HEK293 (cell line): Measurements from ENCODE around the gene AGFG1.

Experiments used
- CTCF ChIA-PET: fragments of 350-600 bp; formaldehyde crosslinking; extraction: SDS; loops from one replicate; lab custom pipeline; 2021; ENCODE audit warnings: antibody characterized with exemption; lab: Yijun Ruan, JAX
- POLR2A ChIA-PET: fragments of 300-600 bp; formaldehyde crosslinking; extraction: SDS; loops from one replicate; lab custom pipeline; 2020; ENCODE audit warnings: antibody characterized with exemption, inconsistent platforms; lab: Yijun Ruan, JAX
- H3K27ac ChIP-seq: fragments of 200-500 bp; sonication (Bioruptor generic); 2 replicates; pipeline ENCODE4 v1.5.1; 2014; ENCODE audit warnings: low read depth, low read length, control low read depth, inconsistent platforms; ENCODE audit errors: extremely low read depth
- H3K36me3 ChIP-seq, 2 experiments: fragments of 200-500 bp in 1 of 2; sonication (Bioruptor generic) in 1 of 2; 1 replicate in 1 of 2; 2 replicates in 1 of 2; pipeline ENCODE4 v1.5.1; 2014 to 2017; ENCODE audit warnings: inconsistent platforms in 2 of 2, low read length in 2 of 2; ENCODE audit not compliant: control insufficient read depth in 2 of 2, insufficient read depth in 1 of 2
- H3K4me1 ChIP-seq: fragments of 200-500 bp; sonication (Bioruptor generic); 2 replicates; pipeline ENCODE4 v1.5.1; 2014; ENCODE audit warnings: mild to moderate bottlenecking, low read length, inconsistent platforms; ENCODE audit not compliant: control insufficient read depth, insufficient read depth
- H3K4me3 ChIP-seq: 2 replicates; pipeline ENCODE4 v1.5.1; 2011; ENCODE audit warnings: low read depth, mild to moderate bottlenecking, control low read depth, low read length, moderate library complexity
- H3K9me3 ChIP-seq: fragments of 200-500 bp; sonication (Bioruptor generic); 2 replicates; pipeline ENCODE4 v1.5.1; 2014; ENCODE audit warnings: low read depth, low read length, inconsistent platforms; ENCODE audit not compliant: control insufficient read depth, insufficient read depth
- KLF17 ChIP-seq: fragments of 450-650 bp; formaldehyde crosslinking; IDR thresholded peaks from 2 replicates; pipeline ENCODE4 v1.5.1; 2016; ENCODE audit warnings: missing biosample characterization, missing genetic modification characterization
- SCRT2 ChIP-seq: fragments of 450-650 bp; formaldehyde crosslinking; IDR thresholded peaks from 2 replicates; pipeline ENCODE4 v1.5.1; 2016; ENCODE audit warnings: missing biosample characterization, missing genetic modification characterization
- YY1 ChIP-seq: fragments of 450-650 bp; formaldehyde crosslinking; IDR thresholded peaks from 2 replicates; pipeline ENCODE4 v1.5.1; 2018; ENCODE audit warnings: missing biosample characterization, missing genetic modification characterization
- ZNF146 ChIP-seq: fragments of 450-650 bp; formaldehyde crosslinking; IDR thresholded peaks from 2 replicates; pipeline ENCODE4 v1.5.1; 2016; ENCODE audit warnings: missing biosample characterization, missing genetic modification characterization
- ZNF544 ChIP-seq: fragments of 450-650 bp; formaldehyde crosslinking; IDR thresholded peaks from 2 replicates; pipeline ENCODE4 v1.5.0; 2017; ENCODE audit warnings: missing biosample characterization, missing genetic modification characterization
- ZNF623 ChIP-seq: fragments of 450-650 bp; formaldehyde crosslinking; IDR thresholded peaks from 2 replicates; pipeline ENCODE4 v1.5.1; 2016; ENCODE audit warnings: missing biosample characterization, missing genetic modification characterization
- ZNF664 ChIP-seq: fragments of 450-650 bp; formaldehyde crosslinking; IDR thresholded peaks from 2 replicates; pipeline ENCODE4 v1.5.1; 2016; ENCODE audit warnings: missing biosample characterization, missing genetic modification characterization
- ZNF76 ChIP-seq: fragments of 450-650 bp; formaldehyde crosslinking; IDR thresholded peaks from 2 replicates; pipeline ENCODE4; 2016; ENCODE audit warnings: low read depth, missing biosample characterization, missing genetic modification characterization, borderline replicate concordance
- ZNF768 ChIP-seq: fragments of 450-650 bp; formaldehyde crosslinking; IDR thresholded peaks from 2 replicates; pipeline ENCODE4 v1.5.1; 2018; ENCODE audit warnings: missing biosample characterization, mild to moderate bottlenecking, missing genetic modification characterization
- ZSCAN30 ChIP-seq: fragments of 450-650 bp; IDR thresholded peaks from 2 replicates; pipeline ENCODE4 v1.5.1; 2018; ENCODE audit warnings: missing biosample characterization, mild to moderate bottlenecking, missing genetic modification characterization, moderate library complexity
- TF ChIP-seq, protein P1 (sequence below): fragments of 450-650 bp; formaldehyde crosslinking; IDR thresholded peaks from 2 replicates; pipeline ENCODE4 v1.5.1; 2016; ENCODE audit warnings: missing biosample characterization, missing genetic modification characterization
- TF ChIP-seq, protein P2 (sequence below): fragments of 450-650 bp; formaldehyde crosslinking; IDR thresholded peaks from 2 replicates; pipeline ENCODE4 v1.5.1; 2016; ENCODE audit warnings: missing biosample characterization, missing genetic modification characterization
- TF ChIP-seq, protein P3 (sequence below): sonication (generic); formaldehyde crosslinking; IDR thresholded peaks from 2 replicates; pipeline ENCODE4 v1.8.1; 2022; ENCODE audit warnings: mild to moderate bottlenecking, moderate library complexity, missing genetic modification reagents
- TF ChIP-seq, protein P4 (sequence below): fragments of 450-650 bp; formaldehyde crosslinking; IDR thresholded peaks from 2 replicates; pipeline ENCODE4 v1.5.1; 2016; ENCODE audit warnings: missing biosample characterization, missing genetic modification characterization
- TF ChIP-seq, protein P5 (sequence below): fragments of 450-650 bp; formaldehyde crosslinking; IDR thresholded peaks from 2 replicates; pipeline ENCODE4 v1.5.1; 2016; ENCODE audit warnings: missing biosample characterization, missing genetic modification characterization

The AGFG1 gene

DNA sequence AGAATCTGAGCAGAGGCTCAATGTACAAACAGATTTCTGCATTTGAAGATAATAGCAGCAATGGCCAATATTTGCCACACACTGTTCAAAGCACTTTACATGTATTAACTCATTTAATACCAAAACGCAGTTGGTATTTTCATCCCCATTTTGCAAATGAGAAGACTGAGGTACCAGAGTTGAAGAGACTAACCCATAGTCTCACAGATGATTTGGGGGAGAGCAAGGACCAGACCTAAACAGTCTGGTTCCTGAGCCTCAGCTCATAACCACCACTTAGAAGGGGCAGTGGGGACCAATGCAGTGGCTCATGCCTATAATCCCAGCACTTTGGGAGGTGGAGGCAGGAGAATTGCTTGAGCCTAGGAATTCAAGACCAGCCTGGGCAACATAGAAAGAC, 18.1 kb upstream of the AGFG1 start:
- CTCF ChIA-PET: interaction anchor here (1.2 to 1.5 kb wide), 2 partner anchors 18 to 313 kb away, joined by 3 to 5 read pairs; no protein-coding TSS in a partner anchor
- Histone ChIP-seq H3K4me1 (no peaks in the 10 kb centered on the region), H3K4me3 (no peak overlapping the region), H3K27ac (no peak overlapping the region), H3K36me3 (no peaks in the 10 kb centered on the region), H3K9me3 (no peaks in the 10 kb centered on the region)
- POLR2A ChIA-PET: no interaction called here
- TF ChIP-seq ZNF664 (tag by site-specific recombination): no peak
- TF ChIP-seq, protein P1, sequence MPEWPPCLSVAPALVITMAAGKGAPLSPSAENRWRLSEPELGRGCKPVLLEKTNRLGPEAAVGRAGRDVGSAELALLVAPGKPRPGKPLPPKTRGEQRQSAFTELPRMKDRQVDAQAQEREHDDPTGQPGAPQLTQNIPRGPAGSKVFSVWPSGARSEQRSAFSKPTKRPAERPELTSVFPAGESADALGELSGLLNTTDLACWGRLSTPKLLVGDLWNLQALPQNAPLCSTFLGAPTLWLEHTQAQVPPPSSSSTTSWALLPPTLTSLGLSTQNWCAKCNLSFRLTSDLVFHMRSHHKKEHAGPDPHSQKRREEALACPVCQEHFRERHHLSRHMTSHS (tag by site-specific recombination): no peak

DNA sequence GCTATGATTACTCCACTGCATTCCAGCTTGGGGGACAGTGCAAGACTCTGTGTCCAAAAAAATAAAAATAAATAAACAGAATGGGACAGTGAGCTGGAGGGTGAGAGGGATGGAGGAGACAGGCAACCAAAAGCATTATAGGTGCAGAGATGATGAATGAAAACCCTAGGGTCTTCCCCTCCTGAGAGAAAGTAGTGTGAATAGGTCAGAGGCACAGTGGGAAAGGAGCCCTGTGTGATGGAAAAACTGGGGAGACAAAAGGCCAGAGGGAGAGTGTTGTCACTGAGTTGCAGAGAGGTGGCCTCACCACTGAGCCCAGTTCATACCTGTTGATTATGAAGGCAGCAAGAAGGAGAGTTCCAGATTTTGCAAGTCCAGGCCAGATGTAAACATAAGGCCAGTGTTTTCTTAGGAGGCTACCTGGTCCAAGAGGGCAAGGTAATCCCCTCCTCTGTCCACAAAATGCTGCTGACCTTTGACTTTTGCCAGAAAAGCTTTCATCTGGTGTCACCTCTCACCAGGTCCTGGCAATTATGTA, 17.6 kb upstream of the AGFG1 start:
- Histone ChIP-seq H3K4me3 (no peak overlapping the region), H3K27ac (no peak overlapping the region)
- CTCF ChIA-PET: interaction anchor here (1.2 to 1.5 kb wide), 2 partner anchors 17 to 312 kb away, joined by 3 to 5 read pairs; no protein-coding TSS in a partner anchor

DNA sequence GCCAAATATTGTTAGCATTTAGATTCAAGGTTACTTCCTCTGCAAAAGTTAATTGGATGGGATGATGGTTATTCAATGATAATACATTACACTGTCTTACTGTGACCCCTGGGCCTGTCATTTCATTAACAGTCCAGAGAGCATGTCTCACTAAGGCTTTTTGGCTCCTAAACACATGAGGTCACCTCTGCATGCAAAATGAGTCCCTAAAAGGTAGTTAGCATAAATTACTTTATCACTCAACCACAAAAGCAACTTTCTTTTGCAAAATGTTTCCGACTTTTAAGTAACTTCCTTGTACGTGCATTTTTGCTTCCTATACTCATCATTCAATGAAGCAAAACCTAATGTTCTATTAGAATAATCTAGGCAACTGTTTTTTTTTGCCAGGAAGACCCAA, 16.8 kb upstream of the AGFG1 start:
- TF ChIP-seq, protein P2, sequence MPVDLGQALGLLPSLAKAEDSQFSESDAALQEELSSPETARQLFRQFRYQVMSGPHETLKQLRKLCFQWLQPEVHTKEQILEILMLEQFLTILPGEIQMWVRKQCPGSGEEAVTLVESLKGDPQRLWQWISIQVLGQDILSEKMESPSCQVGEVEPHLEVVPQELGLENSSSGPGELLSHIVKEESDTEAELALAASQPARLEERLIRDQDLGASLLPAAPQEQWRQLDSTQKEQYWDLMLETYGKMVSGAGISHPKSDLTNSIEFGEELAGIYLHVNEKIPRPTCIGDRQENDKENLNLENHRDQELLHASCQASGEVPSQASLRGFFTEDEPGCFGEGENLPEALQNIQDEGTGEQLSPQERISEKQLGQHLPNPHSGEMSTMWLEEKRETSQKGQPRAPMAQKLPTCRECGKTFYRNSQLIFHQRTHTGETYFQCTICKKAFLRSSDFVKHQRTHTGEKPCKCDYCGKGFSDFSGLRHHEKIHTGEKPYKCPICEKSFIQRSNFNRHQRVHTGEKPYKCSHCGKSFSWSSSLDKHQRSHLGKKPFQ (tag by site-specific recombination): no peak
- TF ChIP-seq ZSCAN30 (tag by site-specific recombination): no peak
- no peak for TF ChIP-seq ZNF76
- no peak for TF ChIP-seq ZNF146 (tag by site-specific recombination)
- TF ChIP-seq ZNF623 (tag by site-specific recombination): no peak
- no peak for TF ChIP-seq KLF17 (tag by site-specific recombination)

More for the DNA sequence above, 17.6 kb upstream of the AGFG1 start:
- POLR2A ChIA-PET: no interaction called here
- no peaks in the 10 kb centered on the region for H3K9me3 ChIP-seq
- no peaks in the 10 kb centered on the region for H3K36me3 ChIP-seq
- no peaks in the 10 kb centered on the region for H3K4me1 ChIP-seq
- TF ChIP-seq, protein P3, sequence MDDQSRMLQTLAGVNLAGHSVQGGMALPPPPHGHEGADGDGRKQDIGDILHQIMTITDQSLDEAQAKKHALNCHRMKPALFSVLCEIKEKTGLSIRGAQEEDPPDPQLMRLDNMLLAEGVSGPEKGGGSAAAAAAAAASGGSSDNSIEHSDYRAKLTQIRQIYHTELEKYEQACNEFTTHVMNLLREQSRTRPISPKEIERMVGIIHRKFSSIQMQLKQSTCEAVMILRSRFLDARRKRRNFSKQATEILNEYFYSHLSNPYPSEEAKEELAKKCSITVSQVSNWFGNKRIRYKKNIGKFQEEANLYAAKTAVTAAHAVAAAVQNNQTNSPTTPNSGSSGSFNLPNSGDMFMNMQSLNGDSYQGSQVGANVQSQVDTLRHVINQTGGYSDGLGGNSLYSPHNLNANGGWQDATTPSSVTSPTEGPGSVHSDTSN (CRISPR knock-in tag): no peak
- TF ChIP-seq YY1 (tag by site-specific recombination): no peak
- TF ChIP-seq ZNF76: no peak
- TF ChIP-seq ZNF544 (tag by site-specific recombination): no peak
- TF ChIP-seq SCRT2 (tag by site-specific recombination): peak; percentile 85
- TF ChIP-seq, all 188 proteins: peak for 1

DNA sequence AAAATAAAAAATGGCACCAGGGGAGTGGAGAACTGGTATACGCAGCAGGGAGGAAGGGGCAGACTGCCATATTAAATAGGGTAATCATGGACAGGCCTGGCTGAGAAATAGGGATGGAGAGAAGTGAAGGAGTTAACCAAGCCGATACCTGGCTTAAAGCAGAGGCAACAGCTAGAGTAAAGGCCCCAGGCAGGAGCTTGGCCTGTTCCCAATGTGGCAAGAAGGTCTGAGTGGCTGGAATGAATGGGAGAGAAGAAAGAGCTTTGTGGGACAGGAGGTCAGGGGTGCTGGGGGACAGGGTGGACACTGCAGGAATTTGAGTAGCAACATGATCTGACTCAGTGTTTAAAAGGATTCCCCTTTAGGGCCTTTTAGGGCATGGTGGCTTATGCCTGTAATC, 15.9 kb upstream of the AGFG1 start:
- Histone ChIP-seq H3K4me1 (peaks cover 8% of the 10 kb centered on the region), H3K9me3 (no peaks in the 10 kb centered on the region), H3K4me3 (no peak overlapping the region), H3K36me3 (no peaks in the 10 kb centered on the region), H3K27ac (no peak overlapping the region)
- POLR2A ChIA-PET: interaction anchor here (0.6 kb wide), 1 partner anchor 11 kb away, joined by 5 read pairs; no protein-coding TSS in a partner anchor
- TF ChIP-seq ZNF768 (tag by site-specific recombination): no peak
- TF ChIP-seq, protein P4, sequence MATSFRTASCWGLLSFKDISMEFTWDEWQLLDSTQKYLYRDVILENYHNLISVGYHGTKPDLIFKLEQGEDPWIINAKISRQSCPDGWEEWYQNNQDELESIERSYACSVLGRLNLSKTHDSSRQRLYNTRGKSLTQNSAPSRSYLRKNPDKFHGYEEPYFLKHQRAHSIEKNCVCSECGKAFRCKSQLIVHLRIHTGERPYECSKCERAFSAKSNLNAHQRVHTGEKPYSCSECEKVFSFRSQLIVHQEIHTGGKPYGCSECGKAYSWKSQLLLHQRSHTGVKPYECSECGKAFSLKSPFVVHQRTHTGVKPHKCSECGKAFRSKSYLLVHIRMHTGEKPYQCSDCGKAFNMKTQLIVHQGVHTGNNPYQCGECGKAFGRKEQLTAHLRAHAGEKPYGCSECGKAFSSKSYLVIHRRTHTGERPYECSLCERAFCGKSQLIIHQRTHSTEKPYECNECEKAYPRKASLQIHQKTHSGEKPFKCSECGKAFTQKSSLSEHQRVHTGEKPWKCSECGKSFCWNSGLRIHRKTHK (tag by site-specific recombination): no peak
- TF ChIP-seq, protein P5, sequence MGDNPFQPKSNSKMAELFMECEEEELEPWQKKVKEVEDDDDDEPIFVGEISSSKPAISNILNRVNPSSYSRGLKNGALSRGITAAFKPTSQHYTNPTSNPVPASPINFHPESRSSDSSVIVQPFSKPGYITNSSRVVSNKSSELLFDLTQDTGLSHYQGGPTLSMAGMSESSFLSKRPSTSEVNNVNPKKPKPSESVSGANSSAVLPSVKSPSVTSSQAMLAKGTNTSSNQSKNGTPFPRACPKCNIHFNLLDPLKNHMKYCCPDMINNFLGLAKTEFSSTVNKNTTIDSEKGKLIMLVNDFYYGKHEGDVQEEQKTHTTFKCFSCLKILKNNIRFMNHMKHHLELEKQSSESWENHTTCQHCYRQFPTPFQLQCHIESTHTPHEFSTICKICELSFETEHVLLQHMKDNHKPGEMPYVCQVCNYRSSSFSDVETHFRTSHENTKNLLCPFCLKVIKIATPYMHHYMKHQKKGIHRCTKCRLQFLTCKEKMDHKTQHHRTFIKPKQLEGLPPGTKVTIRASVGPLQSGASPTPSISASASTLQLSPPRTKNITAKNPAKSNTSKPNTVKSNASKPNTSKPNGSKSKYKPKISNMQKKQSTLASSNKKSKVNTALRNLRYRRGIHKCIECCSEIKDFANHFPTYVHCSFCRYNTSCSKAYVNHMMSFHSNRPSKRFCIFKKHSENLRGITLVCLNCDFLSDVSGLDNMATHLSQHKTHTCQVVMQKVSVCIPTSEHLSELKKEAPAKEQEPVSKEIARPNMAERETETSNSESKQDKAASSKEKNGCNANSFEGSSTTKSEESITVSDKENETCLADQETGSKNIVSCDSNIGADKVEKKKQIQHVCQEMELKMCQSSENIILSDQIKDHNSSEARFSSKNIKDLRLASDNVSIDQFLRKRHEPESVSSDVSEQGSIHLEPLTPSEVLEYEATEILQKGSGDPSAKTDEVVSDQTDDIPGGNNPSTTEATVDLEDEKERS (tag by site-specific recombination): no peak
- CTCF ChIA-PET: interaction anchor here (0.6 kb wide), 1 partner anchor 15 kb away, joined by 4 read pairs; no protein-coding TSS in a partner anchor

More for the DNA sequence above, 16.8 kb upstream of the AGFG1 start:
- H3K9me3 ChIP-seq: no peaks in the 10 kb centered on the region
- ChIA-PET POLR2A (no interaction called here), CTCF (interaction anchor here (1.2 to 1.5 kb wide), 2 partner anchors 16 to 311 kb away, joined by 3 to 5 read pairs; no protein-coding TSS in a partner anchor)
- H3K36me3 ChIP-seq: no peaks in the 10 kb centered on the region
- H3K4me1 ChIP-seq: peaks cover 5% of the 10 kb centered on the region
- H3K4me3 ChIP-seq: no peak overlapping the region
- no peak overlapping the region for H3K27ac ChIP-seq
